AG09319 (cell line): ENCODE measurements around the gene HBQ1.
"Not testable (repeated sequence)": the region's sequence is repeated elsewhere in the genome, so short reads cannot be mapped to it uniquely, and the experiment has no call there.

Experiments
- DNase-seq: peaks from one replicate; pipeline ENCODE4 v3.0.0-alpha.2; 2010; ENCODE audit warnings: low read depth; ENCODE audit errors: extremely low read depth
- CTCF ChIP-seq: IDR thresholded peaks from 2 replicates; pipeline ENCODE4 v1.5.1; 2011; ENCODE audit warnings: low read depth, mild to moderate bottlenecking, inconsistent platforms, low read length, moderate library complexity

HBQ1 gene

GRCh38 chr16:143047-143446 is 37.2 kb upstream of the HBQ1 start:
- DNase-seq: no peak
- TF ChIP-seq CTCF: no peak

- TF ChIP-seq CTCF: no peak
- DNase-seq: no peak
Measured at GRCh38 chr16:143456-143855, 36.8 kb upstream of the HBQ1 start.

GRCh38 chr16:144797-145252 is 35.4 kb upstream of the HBQ1 start:
- no peak for TF ChIP-seq CTCF
- DNase-seq: no peak

- DNase-seq: no peak
- TF ChIP-seq CTCF: no peak
Measured at GRCh38 chr16:146646-147045, 33.6 kb upstream of the HBQ1 start.

- no peak for DNase-seq
- TF ChIP-seq CTCF: no peak
Measured at GRCh38 chr16:149024-149660, 31.1 kb upstream of the HBQ1 start.

- TF ChIP-seq CTCF: no peak
Measured at GRCh38 chr16:152141-153128, 27.8 kb upstream of the HBQ1 start, which contains the start of gene HBZ. TSS of gene HBZ (plus strand) at chr16:152644. CDS start at chr16:152910, 266 bp downstream.

GRCh38 chr16:153129-153521 is 27.1 kb upstream of the HBQ1 start:
- DNase-seq: not testable (repeated sequence)

More at GRCh38 chr16:152141-153128, 27.8 kb upstream of the HBQ1 start, which contains the start of gene HBZ:
- DNase-seq: no peak

GRCh38 chr16:153550-154216 is 26.6 kb upstream of the HBQ1 start:
- not testable (repeated sequence) for DNase-seq
